22Rv1 (cell line): Measurements from ENCODE around the gene PTDSS2.

Source experiments
- H3K27ac ChIP-seq: fragments of 450-650 bp; 2 replicates; pipeline ENCODE4 v1.5.1; 2017
- CTCF ChIP-seq: fragments of 450-650 bp; IDR thresholded peaks from 2 replicates; pipeline ENCODE4 v1.5.1; 2017; ENCODE audit warnings: mild to moderate bottlenecking
- ZFX ChIP-seq: fragments of 450-650 bp; IDR thresholded peaks from 2 replicates; pipeline ENCODE4 v1.6.1; 2017; ENCODE audit warnings: antibody characterized with exemption, borderline replicate concordance

The PTDSS2 gene

GRCh38 chr11:473962-474785, 24.1 kb downstream of the PTDSS2 start:
- TF ChIP-seq ZFX (no peak), CTCF (no peak)
- no peak overlapping the region for H3K27ac ChIP-seq

- no peak overlapping the region for H3K27ac ChIP-seq
- TF ChIP-seq ZFX (no peak), CTCF (no peak)
Measured at GRCh38 chr11:474914-475506, 24.9 kb downstream of the PTDSS2 start.

- TF ChIP-seq CTCF (no peak), ZFX (no peak)
- no peak overlapping the region for H3K27ac ChIP-seq
Measured at GRCh38 chr11:475941-476340, 25.9 kb downstream of the PTDSS2 start.

- H3K27ac ChIP-seq: no peak overlapping the region
- TF ChIP-seq ZFX (no peak), CTCF (no peak)
Measured at GRCh38 chr11:476416-476815, 26.3 kb downstream of the PTDSS2 start.

GRCh38 chr11:477052-477715, 27.1 kb downstream of the PTDSS2 start:
- TF ChIP-seq CTCF (no peak), ZFX (no peak)

GRCh38 chr11:479311-479710, 29.2 kb downstream of the PTDSS2 start:
- no peak overlapping the region for H3K27ac ChIP-seq
- TF ChIP-seq CTCF (no peak), ZFX (no peak)

More at GRCh38 chr11:477052-477715, 27.1 kb downstream of the PTDSS2 start:
- no peak overlapping the region for H3K27ac ChIP-seq

- TF ChIP-seq CTCF (no peak), ZFX (no peak)
- no peak overlapping the region for H3K27ac ChIP-seq
Measured at GRCh38 chr11:484616-485015, 34.5 kb downstream of the PTDSS2 start.
